NCI-H2107 (cell line): ENCODE measurements around the gene DOLPP1.

Experiments used
- DNase-seq: peaks from one replicate; lab custom pipeline; 2025; lab: John Stamatoyannopoulos, UW

The DOLPP1 gene

DNA sequence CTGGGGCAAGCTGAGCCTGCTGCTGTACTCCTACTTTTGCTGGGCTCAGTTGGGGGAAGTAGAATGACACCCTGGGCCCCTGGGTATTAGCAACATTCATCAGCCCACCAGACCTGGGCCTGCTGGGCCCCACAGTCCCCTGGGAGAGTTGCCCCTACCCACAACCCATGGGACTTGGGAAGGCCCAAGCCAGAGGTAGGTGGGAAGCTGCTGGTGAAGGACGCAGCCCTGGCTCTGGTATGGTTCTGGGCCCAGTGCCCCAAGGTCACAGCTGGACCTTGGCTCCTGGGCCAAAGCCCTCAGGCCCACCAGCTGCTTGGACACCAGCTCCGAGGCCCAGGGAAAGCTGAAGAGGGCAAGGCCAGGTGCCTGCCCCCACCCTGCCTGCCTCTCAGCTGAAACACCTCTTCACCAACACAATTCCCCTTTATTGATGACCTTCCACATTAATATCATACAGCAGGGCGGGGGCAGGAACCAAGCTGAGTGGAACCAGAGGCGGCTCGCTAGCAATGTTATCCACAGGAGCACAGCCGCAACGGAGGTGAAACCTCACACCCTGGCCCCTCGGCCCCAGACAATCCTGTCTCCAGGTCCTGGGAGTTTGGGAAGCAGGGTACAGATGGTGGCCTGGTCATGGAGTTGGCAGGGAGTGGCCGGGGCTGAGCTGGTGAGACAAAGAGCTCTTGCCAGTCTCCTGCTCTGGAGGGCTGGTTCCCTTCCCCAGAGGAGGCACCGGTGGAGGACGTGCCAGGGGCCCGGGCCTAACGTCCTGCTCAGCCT is 13.7 kb downstream of the DOLPP1 start:
- DNase-seq = no peak

DNA sequence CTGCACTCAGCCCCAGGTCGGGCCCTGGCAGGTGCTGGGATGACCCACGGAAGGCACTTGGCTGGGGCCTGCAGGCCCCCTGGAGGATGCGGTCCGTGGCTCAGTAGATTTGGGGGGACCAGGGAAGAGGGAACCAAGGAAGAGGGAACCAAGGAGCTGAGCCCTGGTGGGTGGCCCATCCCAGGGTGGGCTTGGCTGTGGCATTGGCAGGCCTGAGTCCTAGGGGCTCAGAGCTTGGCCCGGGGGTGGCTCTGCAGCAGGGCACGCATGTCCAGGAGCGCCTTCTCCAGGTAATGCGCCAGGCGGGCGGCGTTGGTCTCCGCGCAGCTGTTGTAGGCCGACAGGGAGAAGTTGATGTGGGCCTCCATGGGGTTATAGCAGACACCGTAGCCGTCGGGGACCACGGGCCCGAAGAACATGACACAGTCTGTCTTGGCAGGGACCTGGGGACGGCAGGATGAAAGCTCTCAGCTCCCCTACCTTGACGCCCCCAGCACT is 14.3 kb downstream of the DOLPP1 start:
- no peak for DNase-seq

DNA sequence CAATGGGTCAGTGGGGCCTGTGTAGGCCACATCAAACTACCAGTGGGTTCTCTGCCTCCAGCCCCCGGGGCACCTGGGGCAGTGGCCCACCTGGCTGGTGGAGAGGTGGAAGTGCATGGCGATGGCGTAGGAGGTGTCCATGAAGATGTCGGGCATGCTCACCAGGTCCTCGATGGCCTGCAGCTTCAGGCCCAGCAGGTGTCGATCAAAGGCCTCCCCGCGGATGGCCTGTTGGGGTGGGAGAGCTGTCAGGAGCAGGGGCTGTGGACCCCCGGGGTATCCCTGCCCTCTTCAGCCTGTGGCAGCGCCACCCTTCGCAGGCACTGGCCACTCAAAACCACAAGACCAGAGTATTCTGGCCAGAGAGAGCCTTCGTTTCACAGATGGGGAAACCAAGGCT is 15.0 kb downstream of the DOLPP1 start:
- no peak for DNase-seq

DNA sequence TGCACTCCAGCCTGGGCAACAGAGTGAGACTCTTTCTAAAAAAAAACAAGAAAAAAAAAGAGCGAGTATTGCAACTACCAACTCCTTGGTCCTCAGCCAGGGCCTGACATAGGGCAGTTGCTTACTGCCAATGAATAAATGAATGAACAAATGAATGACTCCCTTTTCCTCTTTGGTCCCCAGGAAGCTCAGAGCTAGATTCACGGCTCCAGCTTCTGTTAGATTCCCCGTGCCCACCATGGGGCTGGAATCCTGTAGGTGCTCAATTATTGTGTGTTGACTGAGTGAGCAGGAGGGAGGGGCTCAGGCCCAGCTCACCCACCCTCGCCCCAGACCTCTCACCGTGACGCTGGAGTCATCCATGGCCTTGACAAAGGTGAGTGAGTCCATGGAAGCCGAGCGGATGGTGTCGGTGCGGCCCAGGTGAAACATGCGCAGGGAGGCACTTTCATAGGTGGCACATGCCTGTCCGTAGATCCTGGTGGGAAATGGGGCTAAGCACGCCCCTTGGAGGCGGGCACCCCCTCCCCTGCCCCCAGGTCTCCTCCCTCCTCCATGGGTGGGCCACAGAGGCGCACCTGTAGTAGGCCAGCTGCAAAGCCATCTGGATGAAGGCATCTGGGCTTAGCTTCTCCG is 16.9 kb downstream of the DOLPP1 start:
- no peak for DNase-seq

DNA sequence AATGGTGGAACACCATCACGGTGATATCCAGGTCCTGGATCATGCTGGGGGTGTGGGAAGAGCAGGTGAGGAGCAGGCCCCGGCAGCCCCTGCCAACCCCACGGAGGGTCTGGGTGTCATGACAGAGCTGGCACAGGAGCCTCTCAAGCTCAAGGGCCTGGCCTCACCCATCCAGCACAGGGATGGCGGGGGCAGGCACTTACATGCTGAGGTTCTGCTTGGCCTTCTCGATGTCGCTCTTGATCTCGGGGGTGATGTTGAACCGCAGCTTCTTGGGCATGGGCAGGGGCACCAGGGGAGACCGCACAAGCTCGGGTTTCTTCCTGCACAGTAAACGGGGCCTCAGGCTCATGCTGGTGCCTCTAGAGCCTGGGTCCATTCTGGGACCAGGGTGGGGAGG is 17.4 kb downstream of the DOLPP1 start:
- no peak for DNase-seq

DNA sequence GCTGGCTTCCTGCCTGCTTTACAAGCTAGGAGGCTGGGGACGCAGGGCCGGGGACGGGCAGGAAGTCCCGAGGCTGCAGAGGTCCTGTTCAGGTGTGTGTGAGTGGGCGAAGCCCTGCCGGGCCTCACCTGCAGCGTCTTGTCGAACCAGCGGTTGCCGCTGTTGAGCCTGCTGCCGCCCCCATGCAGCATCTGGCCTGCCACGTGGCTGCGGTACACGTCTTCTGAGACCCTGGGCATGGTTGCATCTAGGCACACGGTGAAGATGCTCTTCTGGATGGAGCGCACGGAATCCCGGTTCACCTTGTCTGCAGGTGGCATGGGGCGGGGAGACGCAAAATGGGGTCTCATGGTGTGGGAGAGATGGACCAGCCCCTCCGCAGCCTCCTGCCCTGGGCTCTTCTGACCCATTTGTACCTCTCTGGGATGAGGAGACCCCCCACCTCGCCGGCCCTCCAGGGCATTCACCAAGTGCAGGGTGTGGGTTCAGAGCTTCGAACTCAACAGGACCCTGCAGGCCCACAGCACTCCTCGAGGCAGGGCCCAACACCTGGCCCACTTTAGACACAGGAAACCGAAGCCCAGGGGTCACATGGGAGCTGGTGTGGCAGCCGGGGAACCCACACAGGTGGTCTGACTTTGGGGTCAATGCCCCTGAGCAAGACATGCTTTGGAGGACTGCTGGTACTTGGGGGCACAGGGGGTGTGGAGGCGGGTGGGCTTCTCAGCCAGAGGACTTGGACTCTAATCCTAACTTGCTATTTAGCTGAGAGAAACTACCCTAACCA is 19.7 kb downstream of the DOLPP1 start:
- DNase-seq = no peak

DNA sequence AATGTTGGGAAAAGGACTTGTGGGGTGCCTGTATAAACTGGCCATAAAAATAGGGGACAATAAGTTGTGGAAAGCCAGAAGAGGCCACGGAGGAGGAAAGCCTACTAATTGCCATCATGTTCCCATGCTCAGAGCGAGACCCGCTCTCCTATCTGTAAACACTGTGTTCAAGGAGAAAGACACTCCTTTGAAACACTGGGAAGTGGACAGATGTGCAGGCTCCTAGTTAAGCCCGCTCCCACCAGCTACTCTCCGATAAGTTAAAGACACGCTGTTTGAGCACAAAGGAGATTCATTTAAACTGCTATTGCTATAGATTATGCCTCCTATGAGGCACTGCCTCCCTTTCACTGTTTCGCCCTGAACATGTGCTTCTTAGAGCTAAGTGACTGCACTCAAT is 20.4 kb downstream of the DOLPP1 start:
- DNase-seq = no peak

DNA sequence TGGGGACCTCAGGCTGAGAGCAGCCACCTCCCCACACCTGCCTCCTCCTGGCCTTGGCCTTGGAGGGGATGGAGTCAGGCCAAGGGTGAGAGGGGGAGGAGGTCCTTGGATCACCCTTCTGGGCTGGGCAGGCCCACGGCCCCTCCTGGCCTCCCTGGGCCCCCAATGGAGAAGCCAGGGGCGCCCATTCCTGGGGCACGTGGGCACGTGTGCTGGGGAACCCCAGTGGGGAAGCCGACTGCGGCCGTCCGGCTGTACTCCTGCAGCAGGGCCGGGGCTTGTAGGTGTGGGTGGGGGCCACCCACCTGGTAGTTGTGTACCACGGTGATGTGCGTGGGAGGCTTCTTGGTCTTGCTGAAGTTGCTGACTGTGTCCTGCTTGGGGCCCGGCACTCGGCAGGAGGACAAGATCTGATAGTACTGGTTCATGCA is 21.2 kb downstream of the DOLPP1 start:
- no peak for DNase-seq

DNA sequence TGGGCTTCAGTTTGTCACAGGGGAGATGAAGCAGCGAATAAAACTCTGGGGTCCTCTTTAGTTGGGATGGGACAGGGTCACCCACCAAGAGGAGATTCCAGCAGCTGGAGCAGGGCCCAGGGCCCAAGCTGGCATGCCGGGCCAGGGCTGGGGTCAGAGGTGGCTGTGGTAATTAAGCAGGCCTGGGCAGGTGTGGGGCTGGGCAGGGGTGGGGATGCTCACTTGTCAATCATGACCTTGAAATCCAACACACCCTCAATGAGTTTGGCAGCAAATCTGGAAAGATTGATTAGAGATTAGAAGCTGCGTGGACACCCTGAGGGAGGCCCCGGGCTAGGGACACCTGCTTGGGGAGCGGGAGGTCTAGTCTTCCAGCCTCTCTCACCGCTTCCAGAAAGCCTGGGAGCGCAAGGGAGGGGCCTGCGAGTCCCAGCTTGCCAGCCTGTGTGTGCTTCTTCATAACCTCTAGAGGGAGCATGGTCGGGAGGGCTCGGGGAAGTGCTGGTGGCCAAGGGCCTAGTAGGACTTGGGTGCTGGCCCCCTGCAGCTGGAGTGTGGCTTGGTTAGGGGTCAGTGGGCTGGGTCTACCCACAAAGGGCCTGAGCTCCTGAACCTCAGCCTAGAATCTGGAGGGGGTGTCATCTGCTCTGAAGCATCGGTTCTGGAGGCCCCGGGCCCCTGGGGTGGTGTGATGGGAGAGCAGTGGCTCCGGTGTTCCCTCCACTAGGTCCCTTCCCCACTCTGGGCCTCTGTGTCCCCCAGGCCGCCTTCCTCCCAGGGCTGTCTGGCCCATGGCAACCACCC is 22.1 kb downstream of the DOLPP1 start:
- DNase-seq = no peak

DNA sequence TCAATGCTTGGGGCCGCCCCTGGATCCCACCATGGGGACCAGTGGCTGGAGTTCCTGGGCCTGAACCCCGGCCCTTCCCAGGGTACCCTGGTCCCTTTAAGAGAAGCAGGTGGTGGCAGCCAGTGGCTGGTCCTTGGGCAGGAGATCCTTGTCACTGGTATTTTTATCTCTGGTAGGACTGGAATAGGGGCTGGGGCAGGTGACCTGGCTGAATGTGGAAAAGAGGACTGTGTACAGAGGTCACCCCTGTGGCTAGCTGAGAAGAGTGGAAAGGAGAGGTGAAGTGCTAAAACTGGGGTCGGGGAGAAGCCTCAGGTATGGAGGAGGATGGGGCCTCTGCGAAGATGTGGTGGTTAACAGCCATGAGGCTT is 22.7 kb downstream of the DOLPP1 start:
- DNase-seq = no peak

DNA sequence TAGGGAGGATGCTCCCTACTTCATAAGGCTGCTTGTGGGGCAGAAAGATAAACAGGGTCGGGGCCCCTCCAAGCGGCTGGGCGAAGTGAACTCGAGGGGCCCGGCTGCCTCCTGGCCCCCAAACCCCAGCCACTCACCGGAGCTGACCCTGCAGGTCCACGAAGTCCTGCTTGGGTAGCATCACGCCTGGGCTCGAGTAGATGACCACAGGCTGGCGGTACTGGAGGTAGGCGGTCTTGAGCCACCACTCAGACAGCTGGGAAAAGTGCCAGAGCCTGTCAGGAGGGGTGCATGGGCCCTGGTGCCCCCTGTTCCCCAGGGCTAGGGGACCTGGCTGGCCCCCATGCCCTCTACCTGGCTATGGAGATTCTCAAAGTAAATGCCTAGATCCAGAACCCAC is 23.1 kb downstream of the DOLPP1 start:
- DNase-seq = no peak

DNA sequence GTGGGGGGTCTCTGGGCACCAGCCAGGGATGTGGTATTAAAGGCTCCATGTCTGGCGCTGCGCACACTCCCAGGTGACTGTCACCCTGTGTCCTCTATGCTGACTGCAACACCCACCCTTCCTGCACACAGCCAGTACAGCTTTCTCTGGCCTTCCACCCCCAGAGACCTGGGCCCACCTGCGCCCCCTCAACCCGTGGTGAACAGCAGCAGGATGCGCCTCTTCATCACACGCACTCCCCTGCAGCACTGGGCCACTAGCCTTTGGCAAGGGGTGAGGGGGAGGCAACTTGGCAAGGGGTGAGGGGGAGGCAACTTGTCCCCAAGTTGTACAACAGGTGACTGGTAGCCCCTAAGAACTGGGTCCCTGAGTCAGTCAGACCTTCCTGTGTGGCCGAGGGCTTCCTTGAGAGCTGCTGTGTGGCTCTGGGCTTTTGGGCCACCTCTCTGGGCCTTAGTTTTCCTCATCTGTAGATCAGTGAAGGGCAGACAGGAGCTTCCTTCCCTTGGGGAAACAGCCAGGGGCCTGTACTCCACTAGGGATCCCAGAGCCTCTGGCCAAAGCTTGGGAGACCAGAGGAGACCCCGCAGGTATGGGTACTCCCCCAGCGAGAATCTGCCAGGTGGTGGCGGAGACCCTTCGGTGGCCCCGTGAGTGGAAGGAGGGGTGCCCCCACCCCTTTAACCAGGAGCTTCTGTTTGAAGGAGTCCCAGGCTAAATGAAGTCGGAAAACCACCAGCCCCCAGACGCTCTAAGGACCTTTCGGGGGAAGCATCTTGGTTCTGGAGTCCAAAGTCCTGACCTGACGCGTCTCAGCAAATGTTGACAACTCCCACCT is 25.2 kb downstream of the DOLPP1 start:
- no peak for DNase-seq

DNA sequence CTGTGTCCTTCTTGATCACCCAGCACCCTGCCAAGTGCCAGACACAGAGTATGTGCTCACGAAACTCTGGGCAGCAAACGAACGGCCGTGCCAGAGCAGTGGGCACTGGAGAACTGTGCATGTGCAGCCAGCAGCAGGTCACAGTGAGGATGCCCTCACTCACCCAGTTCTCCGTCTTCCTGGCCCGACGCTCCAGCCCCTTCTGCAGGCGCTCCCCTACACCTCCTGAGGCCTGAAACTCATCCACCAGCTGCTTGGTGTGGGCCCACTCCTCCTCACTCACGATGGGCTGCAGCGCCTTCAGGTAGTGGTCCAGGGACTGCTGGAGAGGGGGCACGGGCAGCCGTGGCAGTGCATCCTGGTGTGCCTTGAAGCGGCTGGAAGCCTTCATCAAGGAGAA is 26.7 kb downstream of the DOLPP1 start:
- no peak for DNase-seq

DNA sequence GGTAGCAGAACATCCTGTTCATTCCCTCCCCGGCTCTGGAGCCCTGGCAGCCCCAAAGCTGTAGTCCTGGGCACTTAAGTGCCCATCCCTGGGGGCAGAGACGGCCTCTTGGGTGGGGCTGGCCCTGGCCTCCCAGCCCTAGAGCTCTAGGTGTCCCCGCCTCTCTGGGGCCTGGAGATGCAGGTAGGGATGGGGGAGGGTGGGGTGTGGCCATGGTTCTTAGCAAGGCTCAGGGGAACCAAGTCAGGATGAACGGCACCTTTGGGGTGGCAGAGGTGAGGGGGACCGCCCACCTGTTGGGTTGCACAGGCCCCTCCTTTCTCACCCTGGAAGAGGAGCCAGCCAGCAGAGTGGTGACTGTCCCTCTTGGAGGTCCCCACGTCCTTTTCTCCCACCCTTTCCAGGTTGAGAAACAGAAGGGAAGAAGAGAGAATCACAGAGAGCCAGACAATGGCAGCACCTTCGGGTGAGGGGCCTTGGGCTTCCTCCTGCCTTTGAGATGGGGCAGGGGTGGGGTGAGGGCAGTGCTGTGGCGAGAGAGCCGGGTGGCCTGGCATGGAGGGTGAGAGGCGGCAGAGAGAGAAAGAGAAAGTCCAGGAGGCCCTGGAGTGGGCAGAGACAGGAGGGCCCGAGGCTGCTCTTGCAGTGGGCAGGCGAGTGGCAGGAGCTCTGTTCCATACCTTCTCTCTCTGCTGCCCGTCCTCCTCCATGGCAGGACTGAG is 27.3 kb downstream of the DOLPP1 start:
- DNase-seq = no peak

DNA sequence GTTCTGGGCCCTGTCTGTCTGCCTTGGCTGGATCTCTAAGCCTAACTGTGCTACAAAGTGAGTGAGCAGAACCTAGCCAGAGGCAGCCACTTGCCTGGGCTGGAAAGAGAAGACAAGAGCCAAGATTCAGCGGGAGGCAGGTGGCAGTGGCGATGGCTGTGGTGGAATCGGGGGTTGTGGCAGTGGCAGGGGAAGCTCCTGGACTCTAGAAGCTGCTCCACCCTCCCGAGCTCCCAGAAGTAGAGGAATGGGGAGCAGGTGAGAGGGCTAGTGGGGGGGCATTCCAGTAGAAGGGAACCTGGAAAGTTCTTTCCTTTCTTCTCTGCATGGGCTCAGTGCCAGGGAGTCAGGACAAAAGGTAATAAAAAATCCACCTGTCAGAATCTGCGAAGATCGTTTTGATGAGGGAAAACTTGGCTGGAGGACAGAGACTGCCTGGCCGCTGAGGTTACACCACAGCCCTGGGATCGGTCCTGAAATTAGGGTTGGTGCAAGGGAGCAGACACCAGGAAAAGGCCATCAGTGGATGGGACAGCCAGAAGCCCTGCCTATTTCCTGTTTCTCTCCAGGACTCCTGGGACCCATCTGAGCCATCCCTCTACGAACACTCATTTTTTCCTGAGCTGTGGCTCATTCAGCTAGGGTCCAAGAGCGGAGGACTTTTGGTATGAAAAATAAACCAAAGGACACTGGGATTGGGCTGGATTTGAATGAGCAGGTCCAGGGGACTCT is 28.1 kb downstream of the DOLPP1 start:
- no peak for DNase-seq

DNA sequence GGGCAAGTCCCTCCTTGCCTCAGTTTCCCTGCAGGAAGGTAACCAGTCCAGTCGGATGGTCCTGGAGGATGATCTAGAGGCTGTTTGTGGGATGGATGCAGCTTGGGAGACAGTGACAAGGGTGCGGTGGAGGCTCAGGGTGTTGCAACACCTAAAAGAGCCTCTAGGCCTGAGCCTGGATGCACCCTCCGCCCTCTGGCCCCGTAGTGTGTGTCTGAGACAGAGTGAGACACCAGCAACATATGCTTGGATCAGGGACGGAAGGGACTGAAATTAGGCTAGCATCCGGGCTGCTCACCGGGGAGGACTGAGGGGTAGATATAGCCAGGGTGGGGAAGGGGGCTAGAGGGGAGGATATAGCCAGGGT is 28.6 kb downstream of the DOLPP1 start:
- no peak for DNase-seq

DNA sequence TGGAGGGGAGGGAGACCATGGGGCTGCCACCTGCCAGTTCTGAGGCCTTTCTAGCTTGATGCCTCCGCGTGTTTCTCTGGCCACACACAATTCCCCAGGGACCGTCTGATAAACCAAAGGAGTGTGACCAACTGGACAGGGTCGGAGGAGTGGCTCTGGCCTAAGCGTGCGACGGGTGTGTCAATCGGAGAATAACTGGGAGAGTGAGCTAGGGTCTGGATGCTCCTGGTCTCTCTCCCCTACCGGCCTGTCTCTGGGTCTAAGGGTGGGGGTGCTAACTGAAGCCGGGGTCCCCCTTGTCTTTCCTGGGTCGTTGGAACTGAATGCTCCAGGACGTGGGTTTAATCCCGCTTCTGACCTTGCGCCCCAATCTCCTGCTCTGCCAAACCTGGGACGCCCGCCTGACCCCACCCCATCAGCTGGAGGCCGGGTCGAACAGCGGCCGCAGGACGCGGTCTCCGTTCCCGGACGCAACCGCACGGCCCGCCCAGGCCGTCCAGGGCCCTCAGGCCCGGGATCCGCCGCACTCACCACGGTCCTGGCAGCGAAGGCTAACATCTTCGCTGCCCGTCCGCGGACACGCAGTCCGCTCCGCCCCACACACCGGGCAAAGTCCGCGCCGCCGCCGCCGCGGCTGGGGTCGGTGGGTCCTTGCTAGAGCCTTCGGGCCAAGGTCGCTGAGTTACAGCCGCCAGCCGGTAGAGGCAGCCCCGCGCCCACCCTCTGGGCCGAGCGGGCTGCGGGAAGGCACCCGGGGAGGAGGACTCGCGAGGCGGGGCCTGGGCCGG is 29.2 kb downstream of the DOLPP1 start:
- DNase-seq = no peak

DNA sequence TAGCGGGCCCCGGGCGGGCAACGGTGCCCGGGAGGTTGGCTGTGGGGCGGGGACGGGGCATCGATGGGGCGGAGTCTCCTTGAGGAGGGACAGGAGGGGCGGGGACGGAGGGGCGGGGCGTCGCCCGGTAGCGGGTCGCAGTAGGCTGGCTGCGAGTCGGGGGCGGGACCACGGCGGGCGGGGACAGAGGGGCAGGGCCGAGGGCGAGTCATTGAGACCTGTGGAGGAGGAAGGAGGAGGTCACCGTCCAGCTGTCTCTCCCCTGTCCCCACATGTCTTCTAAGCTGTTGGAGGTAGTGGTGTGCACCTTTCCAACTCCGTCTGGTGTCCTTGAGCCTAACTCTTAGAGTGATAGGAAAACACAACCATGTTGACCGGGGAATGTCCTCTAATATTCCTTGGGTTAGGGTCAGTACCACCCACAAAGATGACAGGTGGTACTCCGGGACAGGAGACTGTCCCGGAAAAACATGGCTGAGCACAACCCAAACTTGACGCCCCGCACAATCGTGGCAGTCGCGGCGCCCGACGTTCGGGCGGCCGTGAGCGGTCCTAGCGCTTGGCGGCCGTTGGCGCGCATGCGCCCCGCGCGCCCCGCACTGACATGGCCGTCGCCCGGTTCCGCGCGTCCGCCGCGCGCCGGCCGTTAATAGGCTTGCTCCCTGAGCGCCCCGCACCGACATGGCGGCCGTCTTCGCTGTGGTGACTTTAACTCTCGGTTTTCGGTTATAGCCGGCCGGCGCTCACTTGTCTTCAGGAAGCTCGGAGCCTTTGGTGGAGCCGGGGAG is 30.0 kb downstream of the DOLPP1 start, which contains the start of the genes CRAT and PTPA:
CRAT (minus strand) TSS at position 54 of the 788 bp plus-strand sequence. CDS start 284 bp downstream, outside the sequence.
PTPA (plus strand) TSS at position 676 of the 788 bp plus-strand sequence. CDS start 186 bp downstream, outside the sequence.
- DNase-seq = peak; percentile 86
